NB4 (cell line): ENCODE data around the gene EVC.

Source experiments
- DNase-seq: peaks from one replicate; pipeline ENCODE4 v3.0.0; 2010; ENCODE audit warnings: low read depth
- H3K4me3 ChIP-seq: one replicate; pipeline ENCODE4 v1.5.1; 2011; ENCODE audit warnings: mild to moderate bottlenecking, low read depth, low read length, moderate library complexity
- MYC ChIP-seq: IDR thresholded peaks from 2 replicates; pipeline ENCODE4 v1.6.1; 2011; ENCODE audit warnings: low read depth, low read length
- POLR2A ChIP-seq: IDR thresholded peaks from 2 replicates; pipeline ENCODE4 v1.6.1; 2011; ENCODE audit warnings: mild to moderate bottlenecking; ENCODE audit not compliant: insufficient read length; ENCODE audit errors: extremely low read depth
- TF ChIP-seq, protein P1 (sequence below): IDR thresholded peaks from 2 replicates; pipeline ENCODE4 v1.6.1; 2011; ENCODE audit warnings: low read depth, low read length
- TF ChIP-seq, protein P2 (sequence below): IDR thresholded peaks from one replicate; pipeline ENCODE4 v1.5.1; 2012; ENCODE audit warnings: low read depth, low read length

Gene EVC

DNA sequence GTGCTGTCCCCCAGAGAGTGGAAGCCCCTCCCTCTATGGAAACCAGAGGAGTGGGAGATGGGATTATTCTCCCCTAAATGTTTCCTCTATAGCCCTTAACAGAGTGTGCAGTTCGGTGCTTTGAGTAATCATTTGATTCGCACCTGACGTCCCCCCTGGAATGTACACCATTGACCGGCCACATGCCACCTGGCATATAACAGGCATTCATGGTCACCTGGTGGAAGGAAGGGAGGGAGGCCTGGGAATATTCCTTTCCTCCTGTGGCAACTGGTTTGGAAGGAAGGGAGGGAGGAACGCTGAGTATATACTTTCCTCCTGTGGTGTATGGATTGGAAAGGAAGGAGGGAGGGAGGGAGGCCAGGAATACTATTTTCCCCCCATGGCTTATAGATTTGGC lies 104.6 kb downstream of the EVC start:
- H3K4me3 ChIP-seq: no peak overlapping the region
- TF ChIP-seq, protein P1, sequence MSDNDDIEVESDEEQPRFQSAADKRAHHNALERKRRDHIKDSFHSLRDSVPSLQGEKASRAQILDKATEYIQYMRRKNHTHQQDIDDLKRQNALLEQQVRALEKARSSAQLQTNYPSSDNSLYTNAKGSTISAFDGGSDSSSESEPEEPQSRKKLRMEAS: no peak
- TF ChIP-seq, protein P2, sequence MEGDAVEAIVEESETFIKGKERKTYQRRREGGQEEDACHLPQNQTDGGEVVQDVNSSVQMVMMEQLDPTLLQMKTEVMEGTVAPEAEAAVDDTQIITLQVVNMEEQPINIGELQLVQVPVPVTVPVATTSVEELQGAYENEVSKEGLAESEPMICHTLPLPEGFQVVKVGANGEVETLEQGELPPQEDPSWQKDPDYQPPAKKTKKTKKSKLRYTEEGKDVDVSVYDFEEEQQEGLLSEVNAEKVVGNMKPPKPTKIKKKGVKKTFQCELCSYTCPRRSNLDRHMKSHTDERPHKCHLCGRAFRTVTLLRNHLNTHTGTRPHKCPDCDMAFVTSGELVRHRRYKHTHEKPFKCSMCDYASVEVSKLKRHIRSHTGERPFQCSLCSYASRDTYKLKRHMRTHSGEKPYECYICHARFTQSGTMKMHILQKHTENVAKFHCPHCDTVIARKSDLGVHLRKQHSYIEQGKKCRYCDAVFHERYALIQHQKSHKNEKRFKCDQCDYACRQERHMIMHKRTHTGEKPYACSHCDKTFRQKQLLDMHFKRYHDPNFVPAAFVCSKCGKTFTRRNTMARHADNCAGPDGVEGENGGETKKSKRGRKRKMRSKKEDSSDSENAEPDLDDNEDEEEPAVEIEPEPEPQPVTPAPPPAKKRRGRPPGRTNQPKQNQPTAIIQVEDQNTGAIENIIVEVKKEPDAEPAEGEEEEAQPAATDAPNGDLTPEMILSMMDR: no peak
- TF ChIP-seq MYC (no peak), POLR2A (no peak)
- no peak for DNase-seq

DNA sequence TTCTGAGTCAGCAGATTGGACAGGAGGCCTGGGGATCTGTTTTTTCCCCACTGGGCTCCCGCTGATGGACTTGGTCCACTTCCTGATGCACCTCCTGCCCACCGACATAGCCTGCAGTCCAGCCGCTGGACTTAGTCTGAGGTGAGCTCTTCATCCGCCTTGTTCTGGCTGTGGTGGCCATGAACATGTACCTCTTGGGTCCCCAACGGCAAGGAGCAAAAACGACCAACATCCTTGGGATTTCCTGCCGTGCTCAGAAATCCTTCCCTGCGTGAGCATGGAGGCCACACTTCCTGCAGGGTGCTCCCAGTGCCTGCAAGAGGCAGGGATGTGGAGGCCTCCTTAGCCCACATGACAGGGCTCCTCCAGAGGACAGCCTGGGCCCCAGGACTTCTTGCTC lies 105.1 kb downstream of the EVC start:
- no peak for TF ChIP-seq POLR2A
- TF ChIP-seq MYC: no peak
- TF ChIP-seq, protein P1: no peak
- TF ChIP-seq, protein P2: no peak
- no peak overlapping the region for H3K4me3 ChIP-seq
- no peak for DNase-seq

DNA sequence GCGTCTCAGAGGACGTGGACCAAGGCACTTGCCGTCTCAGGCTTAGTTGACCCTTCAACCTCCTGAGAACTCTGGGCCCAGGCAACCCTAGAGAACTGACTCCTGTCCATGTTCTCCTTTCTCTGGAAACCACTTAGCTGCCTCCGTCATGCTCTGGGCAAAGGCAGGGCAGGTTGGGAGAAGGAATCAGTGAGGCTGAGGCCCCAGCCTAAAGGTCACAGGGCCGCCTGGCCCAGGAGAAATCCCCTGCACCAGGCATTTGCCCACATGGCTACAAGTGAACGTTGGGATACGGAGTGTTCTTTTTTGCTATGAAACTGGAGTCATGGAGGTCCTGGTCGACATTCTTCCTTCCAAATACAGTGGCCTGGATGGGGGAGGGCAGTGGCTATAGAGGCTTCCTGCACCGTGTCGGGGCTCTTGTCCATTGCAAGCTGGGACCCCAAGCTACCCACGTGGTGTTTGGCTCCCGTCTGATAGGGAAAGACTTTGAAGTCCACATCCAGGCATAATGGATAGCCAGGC lies 105.9 kb downstream of the EVC start:
- H3K4me3 ChIP-seq: no peak overlapping the region
- no peak for TF ChIP-seq MYC
- TF ChIP-seq POLR2A: no peak
- TF ChIP-seq, protein P2: no peak
- TF ChIP-seq, protein P1: no peak
- no peak for DNase-seq

DNA sequence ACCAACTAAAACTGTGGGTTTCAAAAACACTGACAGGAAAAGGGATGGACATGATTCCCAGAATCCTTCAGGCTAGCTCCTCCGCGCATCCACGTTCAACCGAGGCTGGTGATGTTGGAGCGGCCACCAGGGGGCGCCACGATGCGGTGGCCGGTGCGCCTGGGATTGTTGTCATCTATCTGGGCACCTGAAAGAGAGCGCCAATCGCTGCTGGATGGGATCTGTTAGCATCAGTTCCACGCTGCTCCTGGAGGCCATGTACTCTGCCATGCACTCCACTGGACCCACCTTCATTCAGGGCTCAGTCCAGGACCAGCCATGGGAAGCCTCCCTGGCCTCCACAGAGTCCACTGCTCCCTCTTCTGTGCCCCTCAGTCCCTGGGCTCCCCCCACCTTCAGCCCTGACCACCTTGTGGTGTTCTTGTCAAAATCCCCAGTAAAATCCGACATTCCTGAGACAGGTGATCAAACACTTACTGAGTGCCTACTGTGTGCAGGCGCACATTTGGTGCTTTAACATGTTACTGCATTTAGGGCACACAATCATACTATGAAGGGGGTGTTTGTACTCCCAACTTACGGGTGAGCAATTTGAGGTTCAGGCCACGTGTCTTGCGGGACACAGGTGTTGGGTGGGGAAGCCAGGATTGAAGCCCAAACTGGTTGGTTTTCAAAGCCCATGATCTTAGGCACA lies 110.8 kb downstream of the EVC start:
- DNase-seq: peak; percentile 38
- TF ChIP-seq, protein P2: peak; percentile 87
- TF ChIP-seq MYC: no peak

DNA sequence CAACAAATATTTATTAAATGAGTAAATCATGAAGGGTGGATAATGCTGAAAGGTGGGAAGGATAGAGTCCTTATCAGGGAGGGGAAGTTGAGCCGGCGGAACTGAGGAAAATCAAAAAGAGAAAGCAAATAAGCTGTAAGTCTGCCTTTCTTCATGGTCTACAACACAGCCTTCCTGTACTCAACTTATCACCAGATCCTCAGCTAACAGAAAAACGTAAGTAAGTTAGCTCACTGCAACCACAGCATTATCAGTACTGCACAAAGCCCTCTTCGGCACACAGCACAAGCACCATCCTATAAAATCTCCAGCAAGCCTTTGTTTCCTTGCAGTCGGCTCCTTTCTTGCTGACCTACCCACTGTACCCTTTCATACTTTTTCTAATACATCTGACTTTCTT lies 111.6 kb downstream of the EVC start:
- TF ChIP-seq, protein P2: no peak
- TF ChIP-seq MYC: no peak
- TF ChIP-seq, protein P1: no peak
- no peak for TF ChIP-seq POLR2A
- H3K4me3 ChIP-seq: no peak overlapping the region
- DNase-seq: no peak

More for the DNA sequence above, 110.8 kb downstream of the EVC start:
- H3K4me3 ChIP-seq: no peak overlapping the region
